PC-3 (cell line): Measurements from ENCODE around the gene DOLK. TPM values are rescaled to one million over a fixed set of nuclear protein-coding genes. Genes with fewer than 3 reads are reported as not detected.

Experiments used
- ATAC-seq: fragments of 200-7000 bp; cut with Tn5 transposase; 2 replicates; pipeline ENCODE4 v1.9.1; 2020; ENCODE audit warnings: mild to moderate bottlenecking, moderate library complexity
- BruUV-seq: library from RNA; stranded (reverse); fragments of 400-500 nt; replicated peaks from 2 replicates; lab custom pipeline; 2021; lab: Mats Ljungman, UMichigan
- CTCF ChIA-PET: fragments of 300-600 bp; sonication (Branson Sonifier 250); formaldehyde crosslinking; loops from one replicate; lab custom pipeline; 2022; ENCODE audit warnings: antibody characterized with exemption; lab: Charles Lee
- POLR2A ChIA-PET: fragments of 300-600 bp; sonication (Branson Sonifier 250); formaldehyde crosslinking; loops from one replicate; lab custom pipeline; 2022; ENCODE audit warnings: antibody characterized with exemption; ENCODE audit not compliant: unreplicated experiment; lab: Charles Lee
- DNase-seq: peaks from one replicate; pipeline ENCODE4 v3.0.0-alpha.2; 2015
- H2AFZ ChIP-seq: fragments of 300-600 bp; sonication (generic); 2 replicates; pipeline ENCODE4 v1.6.0; 2016; ENCODE audit warnings: antibody characterized with exemption, low read length
- H3F3A ChIP-seq: fragments of 300-600 bp; sonication (generic); one replicate; pipeline ENCODE4 v1.6.0; 2017; ENCODE audit warnings: antibody characterized with exemption, low read length, control low read depth, mild to moderate bottlenecking; ENCODE audit not compliant: unreplicated experiment
- H3K27ac ChIP-seq: fragments of 300-600 bp; sonication (generic); 2 replicates; pipeline ENCODE4 v1.5.1; 2016; ENCODE audit warnings: mild to moderate bottlenecking, low read length
- H3K27me3 ChIP-seq: fragments of 300-600 bp; sonication (generic); 2 replicates; pipeline ENCODE4 v1.6.1; 2016; ENCODE audit warnings: low read length, mixed read lengths
- H3K36me3 ChIP-seq: fragments of 300-600 bp; sonication (generic); 2 replicates; pipeline ENCODE4 v1.6.1; 2016; ENCODE audit warnings: low read depth, mixed run types, low read length, mixed read lengths
- H3K4me1 ChIP-seq: fragments of 300-600 bp; sonication (generic); 2 replicates; pipeline ENCODE4 v1.5.1; 2016; ENCODE audit warnings: low read length; ENCODE audit not compliant: insufficient read depth
- H3K4me2 ChIP-seq: fragments of 300-600 bp; sonication (generic); 2 replicates; pipeline ENCODE4 v1.6.0; 2016; ENCODE audit warnings: low read length
- H3K4me3 ChIP-seq: fragments of 300-600 bp; sonication (generic); 2 replicates; pipeline ENCODE4 v1.5.1; 2016; ENCODE audit warnings: mild to moderate bottlenecking, low read length, mixed read lengths
- H3K79me2 ChIP-seq: fragments of 300-600 bp; sonication (generic); 2 replicates; pipeline ENCODE4 v1.6.1; 2017; ENCODE audit warnings: low read length, mixed read lengths
- H3K9ac ChIP-seq: fragments of 300-600 bp; sonication (generic); 2 replicates; pipeline ENCODE4 v1.6.0; 2016; ENCODE audit warnings: mild to moderate bottlenecking, low read length
- H3K9me2 ChIP-seq: fragments of 300-600 bp; sonication (generic); replicated peaks from 2 replicates; pipeline ENCODE4 v1.6.1; 2016; ENCODE audit warnings: mixed run types, low read length, mixed read lengths
- H3K9me3 ChIP-seq: fragments of 300-600 bp; sonication (generic); 2 replicates; pipeline ENCODE4 v1.6.1; 2016; ENCODE audit warnings: low read length, mixed read lengths
- H4K20me1 ChIP-seq: fragments of 300-600 bp; sonication (generic); 2 replicates; pipeline ENCODE4 v1.6.1; 2016; ENCODE audit warnings: low read length, mixed read lengths
- EZH2 ChIP-seq: fragments of 300-600 bp; sonication (generic); IDR thresholded peaks from one replicate; pipeline ENCODE4 v1.6.1; 2017; ENCODE audit warnings: antibody characterized with exemption, mild to moderate bottlenecking, low read length; ENCODE audit not compliant: unreplicated experiment
- EZH2phosphoT487 ChIP-seq: fragments of 300-600 bp; sonication (generic); IDR thresholded peaks from 2 replicates; pipeline ENCODE4 v1.6.1; 2018; ENCODE audit warnings: mild to moderate bottlenecking, antibody characterized with exemption, low read length, borderline replicate concordance
- intact Hi-C: fragments of 100-400 bp; cut with micrococcal nuclease; formaldehyde crosslinking; loops from 2 replicates; pipeline ENCODE4 v1.9.0; 2023
- total RNA-seq: library from RNA; depleted of rRNA; stranded (reverse); fragments of >200 nt; gene quantifications from 2 replicates; pipeline ENCODE4 v1.2.3, GENCODE V29; 2014
- TF ChIP-seq, protein P1 (sequence below): fragments of 300-600 bp; sonication (generic); conservative IDR thresholded peaks from 2 replicates; pipeline ENCODE4 v1.5.1; 2017; ENCODE audit warnings: antibody characterized with exemption, low read depth, mild to moderate bottlenecking, low read length

DOLK gene
- total RNA-seq, 1 experiment from 2014 or later: 17.9 TPM

DNA sequence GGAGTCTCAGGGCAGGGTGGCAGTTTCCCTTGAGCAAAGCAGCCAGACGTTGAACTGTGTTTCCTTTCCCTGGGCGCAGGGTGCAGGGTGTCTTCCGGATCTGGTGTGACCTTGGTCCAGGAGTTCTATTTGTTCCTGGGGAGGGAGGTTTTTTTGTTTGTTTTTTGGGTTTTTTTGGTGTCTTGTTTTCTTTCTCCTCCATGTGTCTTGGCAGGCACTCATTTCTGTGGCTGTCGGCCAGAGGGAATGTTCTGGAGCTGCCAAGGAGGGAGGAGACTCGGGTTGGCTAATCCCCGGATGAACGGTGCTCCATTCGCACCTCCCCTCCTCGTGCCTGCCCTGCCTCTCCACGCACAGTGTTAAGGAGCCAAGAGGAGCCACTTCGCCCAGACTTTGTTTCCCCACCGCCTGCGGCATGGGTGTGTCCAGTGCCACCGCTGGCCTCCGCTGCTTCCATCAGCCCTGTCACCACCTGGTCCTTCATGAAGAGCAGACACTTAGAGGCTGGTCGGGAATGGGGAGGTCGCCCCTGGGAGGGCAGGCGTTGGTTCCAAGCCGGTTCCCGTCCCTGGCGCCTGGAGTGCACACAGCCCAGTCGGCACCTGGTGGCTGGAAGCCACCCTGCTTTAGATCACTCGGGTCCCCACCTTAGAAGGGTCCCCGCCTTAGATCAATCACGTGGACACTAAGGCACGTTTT, 30.1 kb downstream of the DOLK start:
- H3K36me3 ChIP-seq: peaks cover 19% of the 10 kb centered on the region
- intact Hi-C loops: loop anchor here (5.0 kb wide), 1 partner anchor 35 kb away; the partner anchor contains the start of genes KYAT1 and LRRC8A
- no peaks in the 10 kb centered on the region for H3K27me3 ChIP-seq
- H3K27ac ChIP-seq: peak overlapping the region; percentile 75
- TF ChIP-seq, protein P1, sequence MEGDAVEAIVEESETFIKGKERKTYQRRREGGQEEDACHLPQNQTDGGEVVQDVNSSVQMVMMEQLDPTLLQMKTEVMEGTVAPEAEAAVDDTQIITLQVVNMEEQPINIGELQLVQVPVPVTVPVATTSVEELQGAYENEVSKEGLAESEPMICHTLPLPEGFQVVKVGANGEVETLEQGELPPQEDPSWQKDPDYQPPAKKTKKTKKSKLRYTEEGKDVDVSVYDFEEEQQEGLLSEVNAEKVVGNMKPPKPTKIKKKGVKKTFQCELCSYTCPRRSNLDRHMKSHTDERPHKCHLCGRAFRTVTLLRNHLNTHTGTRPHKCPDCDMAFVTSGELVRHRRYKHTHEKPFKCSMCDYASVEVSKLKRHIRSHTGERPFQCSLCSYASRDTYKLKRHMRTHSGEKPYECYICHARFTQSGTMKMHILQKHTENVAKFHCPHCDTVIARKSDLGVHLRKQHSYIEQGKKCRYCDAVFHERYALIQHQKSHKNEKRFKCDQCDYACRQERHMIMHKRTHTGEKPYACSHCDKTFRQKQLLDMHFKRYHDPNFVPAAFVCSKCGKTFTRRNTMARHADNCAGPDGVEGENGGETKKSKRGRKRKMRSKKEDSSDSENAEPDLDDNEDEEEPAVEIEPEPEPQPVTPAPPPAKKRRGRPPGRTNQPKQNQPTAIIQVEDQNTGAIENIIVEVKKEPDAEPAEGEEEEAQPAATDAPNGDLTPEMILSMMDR: no peak
- TF ChIP-seq EZH2phosphoT487: no peak
- no peak for TF ChIP-seq EZH2
- H3F3A ChIP-seq: no peaks in the 10 kb centered on the region
- H4K20me1 ChIP-seq: no peaks in the 10 kb centered on the region
- 0 out of 2 replicates have a peak overlapping the region, but pooled peaks have one; percentile 38 for H3K9ac ChIP-seq
- H3K9me3 ChIP-seq: no peaks in the 10 kb centered on the region
- no peak overlapping the region for H3K4me2 ChIP-seq
- CTCF ChIA-PET: interaction anchor here (0.7 kb wide), 1 partner anchor 99 kb away, joined by 3 read pairs; no protein-coding TSS in a partner anchor
- no peak overlapping the region for H2AFZ ChIP-seq
- H3K4me1 ChIP-seq: peaks cover 38% of the 10 kb centered on the region
- POLR2A ChIA-PET: no interaction called here
- no peak overlapping the region for H3K4me3 ChIP-seq
- peak; percentile 41 for ATAC-seq
- TSS peak; percentile 10 for BruUV-seq
- DNase-seq: peak; percentile 78
- no peaks in the 10 kb centered on the region for H3K9me2 ChIP-seq
- peaks cover 37% of the 10 kb centered on the region for H3K79me2 ChIP-seq

DNA sequence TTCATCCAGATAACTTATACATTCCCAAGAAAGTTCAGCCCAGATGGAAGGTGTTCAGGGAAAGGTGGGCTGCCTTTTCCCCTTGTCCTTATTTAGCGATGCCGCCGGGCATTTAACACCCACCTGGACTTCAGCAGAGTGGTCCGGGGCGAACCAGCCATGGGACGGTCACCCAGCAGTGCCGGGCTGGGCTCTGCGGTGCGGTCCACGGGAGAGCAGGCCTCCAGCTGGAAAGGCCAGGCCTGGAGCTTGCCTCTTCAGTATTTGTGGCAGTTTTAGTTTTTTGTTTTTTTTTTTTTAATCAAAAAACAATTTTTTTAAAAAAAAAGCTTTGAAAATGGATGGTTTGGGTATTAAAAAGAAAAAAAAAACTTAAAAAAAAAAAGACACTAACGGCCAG, 30.7 kb downstream of the DOLK start:
- Histone ChIP-seq H4K20me1 (no peaks in the 10 kb centered on the region), H2AFZ (no peak overlapping the region), H3K9ac (peak overlapping the region; percentile 38; the same call in 1 of the 2 replicates), H3K4me3 (no peak overlapping the region), H3K4me2 (no peak overlapping the region), H3K4me1 (peaks cover 43% of the 10 kb centered on the region), H3K36me3 (peaks cover 19% of the 10 kb centered on the region), H3F3A (no peaks in the 10 kb centered on the region), H3K9me2 (no peaks in the 10 kb centered on the region), H3K27me3 (no peaks in the 10 kb centered on the region), H3K79me2 (peaks cover 37% of the 10 kb centered on the region), H3K9me3 (no peaks in the 10 kb centered on the region), H3K27ac (peak overlapping the region; percentile 75)
- DNase-seq: no peak
- ATAC-seq: no peak
- intact Hi-C loops: loop anchor here (5.0 kb wide), 1 partner anchor 34 kb away; the partner anchor contains the start of genes KYAT1 and LRRC8A
- BruUV-seq: TSS peak; percentile 60
- ChIA-PET CTCF (interaction anchor here (0.7 kb wide), 1 partner anchor 99 kb away, joined by 3 read pairs; no protein-coding TSS in a partner anchor), POLR2A (no interaction called here)
- no peak for TF ChIP-seq EZH2
- TF ChIP-seq, protein P1: no peak
- TF ChIP-seq EZH2phosphoT487: no peak

DNA sequence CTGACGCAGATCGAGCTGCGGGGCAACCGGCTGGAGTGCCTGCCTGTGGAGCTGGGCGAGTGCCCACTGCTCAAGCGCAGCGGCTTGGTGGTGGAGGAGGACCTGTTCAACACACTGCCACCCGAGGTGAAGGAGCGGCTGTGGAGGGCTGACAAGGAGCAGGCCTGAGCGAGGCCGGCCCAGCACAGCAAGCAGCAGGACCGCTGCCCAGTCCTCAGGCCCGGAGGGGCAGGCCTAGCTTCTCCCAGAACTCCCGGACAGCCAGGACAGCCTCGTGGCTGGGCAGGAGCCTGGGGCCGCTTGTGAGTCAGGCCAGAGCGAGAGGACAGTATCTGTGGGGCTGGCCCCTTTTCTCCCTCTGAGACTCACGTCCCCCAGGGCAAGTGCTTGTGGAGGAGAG, 31.2 kb downstream of the DOLK start:
- no peaks in the 10 kb centered on the region for H4K20me1 ChIP-seq
- no peaks in the 10 kb centered on the region for H3F3A ChIP-seq
- H3K9me2 ChIP-seq: no peaks in the 10 kb centered on the region
- no peak overlapping the region for H3K4me2 ChIP-seq
- H3K27ac ChIP-seq: peak overlapping the region; percentile 75
- ATAC-seq (no peak), DNase-seq (peak; percentile 33)
- CTCF ChIA-PET: no interaction called here
- BruUV-seq: no TSS peak
- POLR2A ChIA-PET: no interaction called here
- no peaks in the 10 kb centered on the region for H3K27me3 ChIP-seq
- intact Hi-C loops: loop anchor here (5.0 kb wide), 1 partner anchor 34 kb away; the partner anchor contains the start of genes KYAT1 and LRRC8A
- TF ChIP-seq EZH2 (no peak), EZH2phosphoT487 (no peak)
- TF ChIP-seq, protein P1: no peak
- H3K79me2 ChIP-seq: peaks cover 37% of the 10 kb centered on the region
- no peak overlapping the region for H3K4me3 ChIP-seq
- no peak overlapping the region for H2AFZ ChIP-seq
- H3K4me1 ChIP-seq: peaks cover 49% of the 10 kb centered on the region
- no peak overlapping the region for H3K9ac ChIP-seq
- H3K36me3 ChIP-seq: peaks cover 19% of the 10 kb centered on the region
- no peaks in the 10 kb centered on the region for H3K9me3 ChIP-seq
